Panc1 (cell line): ENCODE results near the gene ITPR3. TPM values are rescaled to one million over a fixed set of nuclear protein-coding genes. Genes with fewer than 3 reads are reported as not detected.

Experiments used
- ATAC-seq: fragments of 200-7000 bp; cut with Tn5 transposase; 2 replicates; pipeline ENCODE4 v1.9.1; 2020; ENCODE audit warnings: mild to moderate bottlenecking, moderate library complexity
- BruUV-seq: library from RNA; stranded (reverse); fragments of 400-500 nt; replicated peaks from 2 replicates; lab custom pipeline; 2021; lab: Mats Ljungman, UMichigan
- CTCF ChIA-PET: fragments of 300-600 bp; sonication (Branson Sonifier 250); formaldehyde crosslinking; loops from one replicate; lab custom pipeline; 2022; ENCODE audit warnings: antibody characterized with exemption; lab: Charles Lee
- POLR2A ChIA-PET: fragments of 300-600 bp; sonication (Branson Sonifier 250); formaldehyde crosslinking; loops from one replicate; lab custom pipeline; 2022; ENCODE audit warnings: antibody characterized with exemption; lab: Charles Lee
- DNase-seq: peaks from one replicate; pipeline ENCODE4 v3.0.0-alpha.2; 2010; ENCODE audit warnings: low read depth, low spot score
- H3K27ac ChIP-seq: 2 replicates; pipeline ENCODE4 v1.5.1; 2011; ENCODE audit warnings: mild to moderate bottlenecking, low read length, inconsistent platforms
- H3K27me3 ChIP-seq: fragments of 200-500 bp; sonication (Bioruptor generic); 2 replicates; pipeline ENCODE4 v1.6.0; 2014; ENCODE audit warnings: low read length, inconsistent platforms; ENCODE audit not compliant: control insufficient read depth, insufficient read depth
- H3K36me3 ChIP-seq: fragments of 200-500 bp; sonication (Bioruptor generic); 2 replicates; pipeline ENCODE4 v1.5.1; 2014; ENCODE audit warnings: inconsistent platforms, mild to moderate bottlenecking, low read length, moderate library complexity; ENCODE audit not compliant: control insufficient read depth, insufficient read depth
- H3K4me1 ChIP-seq: 2 replicates; pipeline ENCODE4 v1.5.1; 2011; ENCODE audit warnings: inconsistent platforms, mild to moderate bottlenecking, low read length, moderate library complexity; ENCODE audit not compliant: control insufficient read depth, insufficient read depth
- H3K4me3 ChIP-seq, 2 experiments: 2 replicates each; pipeline ENCODE4 v1.5.1; 2011 to 2012; ENCODE audit warnings: low read depth in 2 of 2, low read length in 2 of 2, mild to moderate bottlenecking in 2 of 2, inconsistent platforms in 1 of 2, moderate library complexity in 1 of 2
- H3K9me3 ChIP-seq: fragments of 200-500 bp; sonication (Bioruptor generic); 2 replicates; pipeline ENCODE4 v1.5.1; 2014; ENCODE audit warnings: low read depth, mild to moderate bottlenecking, inconsistent platforms, low read length, moderate library complexity; ENCODE audit not compliant: control insufficient read depth, insufficient read depth
- POLR2AphosphoS5 ChIP-seq: IDR thresholded peaks from 2 replicates; pipeline ENCODE4 v1.6.1; 2012; ENCODE audit warnings: mild to moderate bottlenecking, low read depth, low read length, moderate library complexity
- SIN3A ChIP-seq: IDR thresholded peaks from 2 replicates; pipeline ENCODE4 v1.6.1; 2012; ENCODE audit warnings: low read depth, mild to moderate bottlenecking, low read length, moderate library complexity, borderline replicate concordance; ENCODE audit not compliant: insufficient read depth
- TCF7L2 ChIP-seq: IDR thresholded peaks from 2 replicates; pipeline ENCODE4 v1.6.1; 2011; ENCODE audit warnings: mild to moderate bottlenecking, low read depth, low read length, inconsistent platforms
- in situ Hi-C: cut with HindIII; loops from 2 replicates; pipeline ENCODE4 v1.10.0; 2016; ENCODE audit warnings: low sequenced_read_pairs, low pct_unique_long_range_greater_than_20kb
- intact Hi-C: fragments of 100-400 bp; cut with micrococcal nuclease; formaldehyde crosslinking; loops from one replicate; pipeline ENCODE4 v1.10.0; 2022; ENCODE audit not compliant: unreplicated experiment
- total RNA-seq: library from RNA; stranded (reverse); gene quantifications from one replicate; pipeline ENCODE4 v1.2.1, GENCODE V29; 2021; ENCODE audit not compliant: unreplicated experiment
- TF ChIP-seq, protein P1 (sequence below), 2 experiments: IDR thresholded peaks; 2 replicates each; pipeline ENCODE4 v1.6.1; 2011 to 2012; ENCODE audit warnings: low read depth in 2 of 2, control low read depth in 1 of 2, low read length in 1 of 2, mild to moderate bottlenecking in 1 of 2, moderate library complexity in 1 of 2; ENCODE audit not compliant: insufficient read depth in 1 of 2
- TF ChIP-seq, protein P2 (sequence below): fragments of 450-650 bp; IDR thresholded peaks from 2 replicates; pipeline ENCODE4 v1.5.1; 2017; ENCODE audit warnings: mild to moderate bottlenecking

Gene ITPR3
- total RNA-seq, 1 experiment from 2014 or later = 65.8 TPM

DNA sequence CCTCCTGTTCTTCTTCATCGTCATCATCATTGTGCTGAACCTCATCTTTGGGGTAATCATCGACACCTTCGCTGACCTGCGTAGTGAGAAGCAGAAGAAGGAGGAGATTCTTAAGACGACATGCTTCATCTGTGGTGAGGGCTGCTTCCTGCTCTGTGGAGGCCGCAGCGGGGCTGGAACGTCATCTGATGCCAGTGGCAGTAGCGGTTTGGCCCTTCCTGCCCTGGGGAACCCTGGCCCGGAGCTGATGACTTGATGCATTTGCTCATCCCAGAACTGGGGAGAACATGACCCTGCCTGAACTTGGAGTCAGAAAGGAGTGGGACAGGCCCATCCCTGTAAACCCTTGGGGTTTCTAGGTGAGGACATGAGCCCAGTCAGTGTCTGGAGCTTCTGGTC lies 71.6 kb downstream of the ITPR3 start:
- DNase-seq (no peak), ATAC-seq (no peak)
- H3K36me3 ChIP-seq = peaks cover 2% of the 10 kb centered on the region; the same call in 1 of the 2 replicates
- H3K27me3 ChIP-seq = no peaks in the 10 kb centered on the region
- no TSS peak for BruUV-seq
- CTCF ChIA-PET = no interaction called here
- H3K9me3 ChIP-seq = no peaks in the 10 kb centered on the region
- intact Hi-C loops (no loop called here), in situ Hi-C loops (no loop called here)
- H3K4me3 ChIP-seq = no peak overlapping the region
- POLR2A ChIA-PET = interaction anchor here (0.6 to 0.8 kb wide), 2 partner anchors 10 to 59 kb away, joined by 3 to 5 read pairs; no protein-coding TSS in a partner anchor
- H3K27ac ChIP-seq = no peak overlapping the region
- TF ChIP-seq TCF7L2 (no peak), POLR2AphosphoS5 (no peak), SIN3A (no peak)
- TF ChIP-seq, protein P1, sequence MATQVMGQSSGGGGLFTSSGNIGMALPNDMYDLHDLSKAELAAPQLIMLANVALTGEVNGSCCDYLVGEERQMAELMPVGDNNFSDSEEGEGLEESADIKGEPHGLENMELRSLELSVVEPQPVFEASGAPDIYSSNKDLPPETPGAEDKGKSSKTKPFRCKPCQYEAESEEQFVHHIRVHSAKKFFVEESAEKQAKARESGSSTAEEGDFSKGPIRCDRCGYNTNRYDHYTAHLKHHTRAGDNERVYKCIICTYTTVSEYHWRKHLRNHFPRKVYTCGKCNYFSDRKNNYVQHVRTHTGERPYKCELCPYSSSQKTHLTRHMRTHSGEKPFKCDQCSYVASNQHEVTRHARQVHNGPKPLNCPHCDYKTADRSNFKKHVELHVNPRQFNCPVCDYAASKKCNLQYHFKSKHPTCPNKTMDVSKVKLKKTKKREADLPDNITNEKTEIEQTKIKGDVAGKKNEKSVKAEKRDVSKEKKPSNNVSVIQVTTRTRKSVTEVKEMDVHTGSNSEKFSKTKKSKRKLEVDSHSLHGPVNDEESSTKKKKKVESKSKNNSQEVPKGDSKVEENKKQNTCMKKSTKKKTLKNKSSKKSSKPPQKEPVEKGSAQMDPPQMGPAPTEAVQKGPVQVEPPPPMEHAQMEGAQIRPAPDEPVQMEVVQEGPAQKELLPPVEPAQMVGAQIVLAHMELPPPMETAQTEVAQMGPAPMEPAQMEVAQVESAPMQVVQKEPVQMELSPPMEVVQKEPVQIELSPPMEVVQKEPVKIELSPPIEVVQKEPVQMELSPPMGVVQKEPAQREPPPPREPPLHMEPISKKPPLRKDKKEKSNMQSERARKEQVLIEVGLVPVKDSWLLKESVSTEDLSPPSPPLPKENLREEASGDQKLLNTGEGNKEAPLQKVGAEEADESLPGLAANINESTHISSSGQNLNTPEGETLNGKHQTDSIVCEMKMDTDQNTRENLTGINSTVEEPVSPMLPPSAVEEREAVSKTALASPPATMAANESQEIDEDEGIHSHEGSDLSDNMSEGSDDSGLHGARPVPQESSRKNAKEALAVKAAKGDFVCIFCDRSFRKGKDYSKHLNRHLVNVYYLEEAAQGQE (IDR thresholded peaks at IDR 0.05; ENCODE audit: insufficient read depth in 1 of 2, low read depth in 2 of 2, low read length in 1 of 2) = no peak
- TF ChIP-seq, protein P2, sequence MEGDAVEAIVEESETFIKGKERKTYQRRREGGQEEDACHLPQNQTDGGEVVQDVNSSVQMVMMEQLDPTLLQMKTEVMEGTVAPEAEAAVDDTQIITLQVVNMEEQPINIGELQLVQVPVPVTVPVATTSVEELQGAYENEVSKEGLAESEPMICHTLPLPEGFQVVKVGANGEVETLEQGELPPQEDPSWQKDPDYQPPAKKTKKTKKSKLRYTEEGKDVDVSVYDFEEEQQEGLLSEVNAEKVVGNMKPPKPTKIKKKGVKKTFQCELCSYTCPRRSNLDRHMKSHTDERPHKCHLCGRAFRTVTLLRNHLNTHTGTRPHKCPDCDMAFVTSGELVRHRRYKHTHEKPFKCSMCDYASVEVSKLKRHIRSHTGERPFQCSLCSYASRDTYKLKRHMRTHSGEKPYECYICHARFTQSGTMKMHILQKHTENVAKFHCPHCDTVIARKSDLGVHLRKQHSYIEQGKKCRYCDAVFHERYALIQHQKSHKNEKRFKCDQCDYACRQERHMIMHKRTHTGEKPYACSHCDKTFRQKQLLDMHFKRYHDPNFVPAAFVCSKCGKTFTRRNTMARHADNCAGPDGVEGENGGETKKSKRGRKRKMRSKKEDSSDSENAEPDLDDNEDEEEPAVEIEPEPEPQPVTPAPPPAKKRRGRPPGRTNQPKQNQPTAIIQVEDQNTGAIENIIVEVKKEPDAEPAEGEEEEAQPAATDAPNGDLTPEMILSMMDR = no peak
- H3K4me1 ChIP-seq = peaks cover 44% of the 10 kb centered on the region

DNA sequence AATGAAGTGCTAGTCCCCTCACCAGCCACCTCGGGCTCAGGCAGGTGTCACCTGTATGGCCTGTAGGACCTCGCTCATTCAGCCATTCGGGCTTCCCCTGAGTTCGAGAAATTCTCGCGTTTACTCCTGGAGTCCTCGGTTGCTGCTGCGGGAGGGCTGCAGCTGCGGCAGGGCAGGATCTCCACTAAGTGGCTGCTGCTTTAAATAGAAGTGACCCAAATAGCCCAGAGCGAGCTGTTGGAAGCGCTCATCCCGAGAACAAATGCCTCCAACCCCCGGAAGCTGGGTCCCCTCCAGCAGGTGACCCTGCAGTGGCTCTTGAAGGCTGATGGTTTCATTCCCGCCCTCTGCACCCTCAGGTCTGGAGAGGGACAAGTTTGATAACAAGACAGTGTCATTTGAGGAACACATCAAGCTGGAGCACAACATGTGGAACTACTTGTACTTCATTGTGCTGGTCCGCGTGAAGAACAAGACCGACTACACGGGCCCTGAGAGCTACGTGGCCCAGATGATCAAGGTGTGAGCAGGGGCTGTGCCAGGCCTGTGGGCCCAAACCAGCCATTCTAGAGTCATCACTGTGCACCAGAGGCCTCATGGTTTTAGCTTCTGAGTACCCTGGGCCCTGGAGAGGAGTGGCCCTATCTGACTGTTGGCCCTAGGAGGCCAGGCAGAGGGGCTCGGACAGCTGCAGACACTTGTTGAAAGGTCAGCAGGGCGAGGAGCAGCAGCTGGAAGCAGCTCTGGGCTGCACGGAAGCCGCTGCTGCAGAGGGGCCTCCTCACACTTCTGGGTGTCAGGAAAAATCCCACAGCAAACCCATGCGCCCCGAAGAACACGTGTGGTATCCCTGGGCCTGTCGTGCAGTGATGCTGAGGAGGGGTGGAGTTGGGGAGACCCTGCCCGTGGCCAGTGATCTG lies 72.3 kb downstream of the ITPR3 start:
- peak overlapping the region; percentile 65; the same call in 1 of the 2 replicates for H3K27ac ChIP-seq
- intact Hi-C loops = no loop called here
- H3K9me3 ChIP-seq = no peaks in the 10 kb centered on the region
- no TSS peak for BruUV-seq
- peaks cover 44% of the 10 kb centered on the region for H3K4me1 ChIP-seq
- H3K36me3 ChIP-seq = peaks cover 6% of the 10 kb centered on the region; the same call in 1 of the 2 replicates
- ATAC-seq (no peak), DNase-seq (no peak)
- no peaks in the 10 kb centered on the region for H3K27me3 ChIP-seq
- in situ Hi-C loops = no loop called here
- TF ChIP-seq POLR2AphosphoS5 (no peak), SIN3A (no peak)
- TF ChIP-seq, protein P1 (IDR thresholded peaks at IDR 0.05; ENCODE audit: insufficient read depth in 1 of 2, low read depth in 2 of 2, low read length in 1 of 2) = no peak
- ChIA-PET POLR2A (interaction anchor here (0.6 to 0.8 kb wide), 2 partner anchors 11 to 60 kb away, joined by 3 to 5 read pairs; no protein-coding TSS in a partner anchor), CTCF (no interaction called here)
- H3K4me3 ChIP-seq = no peak overlapping the region
